ENCODE data around the gene MED12. TPM values are rescaled to one million over a fixed set of nuclear protein-coding genes. Genes with fewer than 3 reads are reported as not detected.

The MED12 gene
- total and polyA plus RNA-seq, 2 experiments from 2014 or later = 7.1 to 40.6 TPM

DNA sequence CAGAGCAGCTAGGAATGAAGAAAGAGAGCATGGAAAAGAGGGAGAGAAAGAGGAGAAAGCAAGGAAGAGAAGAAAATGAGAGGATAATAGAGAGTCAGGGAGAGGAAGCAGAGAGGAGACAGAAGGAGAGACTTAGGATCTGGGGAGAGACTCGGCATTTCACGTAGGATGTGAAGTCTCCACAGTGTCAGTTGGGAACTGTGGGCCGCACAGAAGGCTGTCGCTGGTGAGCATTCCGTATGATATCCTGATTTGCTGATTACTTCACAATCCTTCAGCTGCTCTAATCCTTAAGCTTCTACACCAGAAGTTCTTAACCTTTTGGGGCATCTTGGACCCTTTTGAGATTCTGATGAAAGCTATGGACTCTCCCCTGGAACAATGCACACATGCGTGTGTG lies 40.2 kb downstream of the MED12 start (continued):
- TF ChIP-seq EZH2 (IDR thresholded peaks at IDR 0.05; ENCODE audit: low read depth, unreplicated experiment) (no peak), EZH2phosphoT487 (IDR thresholded peaks at IDR 0.05; ENCODE audit: unreplicated experiment) (no peak)

DNA sequence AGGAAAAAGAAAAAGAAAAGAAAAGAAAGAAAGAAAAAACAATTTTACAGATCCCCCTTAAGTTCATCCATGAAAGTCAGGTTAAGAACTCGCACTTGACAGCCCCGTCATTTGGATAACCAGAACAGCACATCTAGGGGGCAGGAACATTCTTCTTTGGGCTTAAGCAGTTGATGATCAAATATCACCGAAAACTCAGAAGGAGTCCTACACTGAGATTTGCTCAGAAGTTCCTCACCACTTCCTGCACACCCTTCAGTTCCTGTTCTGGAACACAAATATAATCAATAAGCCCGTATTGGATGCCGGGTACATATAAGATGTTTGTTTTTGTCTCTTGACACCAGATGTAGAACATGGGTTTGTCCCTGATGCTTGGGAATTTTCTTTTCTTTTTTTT lies 40.9 kb downstream of the MED12 start:
- DNase-seq (ENCODE audit: low spot score) = no peak
- H3K4me1 Mint-ChIP-seq = peaks cover 11% of the 10 kb centered on the region; the same call in 2 of the 3 replicates
- H3K36me3 ChIP-seq (ENCODE audit: insufficient read depth) = no peaks in the 10 kb centered on the region
- TF ChIP-seq, protein P1, sequence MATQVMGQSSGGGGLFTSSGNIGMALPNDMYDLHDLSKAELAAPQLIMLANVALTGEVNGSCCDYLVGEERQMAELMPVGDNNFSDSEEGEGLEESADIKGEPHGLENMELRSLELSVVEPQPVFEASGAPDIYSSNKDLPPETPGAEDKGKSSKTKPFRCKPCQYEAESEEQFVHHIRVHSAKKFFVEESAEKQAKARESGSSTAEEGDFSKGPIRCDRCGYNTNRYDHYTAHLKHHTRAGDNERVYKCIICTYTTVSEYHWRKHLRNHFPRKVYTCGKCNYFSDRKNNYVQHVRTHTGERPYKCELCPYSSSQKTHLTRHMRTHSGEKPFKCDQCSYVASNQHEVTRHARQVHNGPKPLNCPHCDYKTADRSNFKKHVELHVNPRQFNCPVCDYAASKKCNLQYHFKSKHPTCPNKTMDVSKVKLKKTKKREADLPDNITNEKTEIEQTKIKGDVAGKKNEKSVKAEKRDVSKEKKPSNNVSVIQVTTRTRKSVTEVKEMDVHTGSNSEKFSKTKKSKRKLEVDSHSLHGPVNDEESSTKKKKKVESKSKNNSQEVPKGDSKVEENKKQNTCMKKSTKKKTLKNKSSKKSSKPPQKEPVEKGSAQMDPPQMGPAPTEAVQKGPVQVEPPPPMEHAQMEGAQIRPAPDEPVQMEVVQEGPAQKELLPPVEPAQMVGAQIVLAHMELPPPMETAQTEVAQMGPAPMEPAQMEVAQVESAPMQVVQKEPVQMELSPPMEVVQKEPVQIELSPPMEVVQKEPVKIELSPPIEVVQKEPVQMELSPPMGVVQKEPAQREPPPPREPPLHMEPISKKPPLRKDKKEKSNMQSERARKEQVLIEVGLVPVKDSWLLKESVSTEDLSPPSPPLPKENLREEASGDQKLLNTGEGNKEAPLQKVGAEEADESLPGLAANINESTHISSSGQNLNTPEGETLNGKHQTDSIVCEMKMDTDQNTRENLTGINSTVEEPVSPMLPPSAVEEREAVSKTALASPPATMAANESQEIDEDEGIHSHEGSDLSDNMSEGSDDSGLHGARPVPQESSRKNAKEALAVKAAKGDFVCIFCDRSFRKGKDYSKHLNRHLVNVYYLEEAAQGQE (IDR thresholded peaks at IDR 0.05; ENCODE audit: unreplicated experiment) = no peak
- TF ChIP-seq JUNB (IDR thresholded peaks at IDR 0.05; ENCODE audit: unreplicated experiment) = no peak
- no peak for TF ChIP-seq EZH2phosphoT487 (IDR thresholded peaks at IDR 0.05; ENCODE audit: unreplicated experiment)
- TF ChIP-seq STAT1 (IDR thresholded peaks at IDR 0.05; ENCODE audit: unreplicated experiment) = no peak
- no peak for TF ChIP-seq EZH2 (IDR thresholded peaks at IDR 0.05; ENCODE audit: low read depth, unreplicated experiment)
- no peak for TF ChIP-seq CTCF (conservative IDR thresholded peaks at IDR 0.05; ENCODE audit: low read depth in 2 of 2)
- no peak for TF ChIP-seq POLR2AphosphoS5 (IDR thresholded peaks at IDR 0.05; ENCODE audit: low read depth)
- no peak for TF ChIP-seq ZNF462 (CRISPR knock-in tag; IDR thresholded peaks at IDR 0.05)
- TF ChIP-seq NANOG (IDR thresholded peaks at IDR 0.05; ENCODE audit: borderline replicate concordance) = no peak
- no peak for TF ChIP-seq CREB1 (CRISPR knock-in tag; IDR thresholded peaks at IDR 0.05; ENCODE audit: low read depth)
- TF ChIP-seq ZNF114 (CRISPR knock-in tag; IDR thresholded peaks at IDR 0.05) = no peak
- no peak for TF ChIP-seq ZNF331 (CRISPR knock-in tag; IDR thresholded peaks at IDR 0.05; ENCODE audit: low read depth)
- no peak for TF ChIP-seq ETS1 (IDR thresholded peaks at IDR 0.05)
- no peak overlapping the region for H2AFZ ChIP-seq
- no peaks in the 10 kb centered on the region for H3K9me2 ChIP-seq (ENCODE audit: insufficient read depth)
- no peaks in the 10 kb centered on the region for H3K79me2 ChIP-seq (replicated peaks; ENCODE audit: insufficient read depth)
- peaks cover 2% of the 10 kb centered on the region for H3K27me3 Mint-ChIP-seq (ENCODE audit: insufficient read depth, low read depth, poor library complexity)
- peaks cover 12% of the 10 kb centered on the region; the same call in 1 of the 3 replicates for H3K36me3 Mint-ChIP-seq (ENCODE audit: low read depth)
- no peaks in the 10 kb centered on the region for H3K9me3 Mint-ChIP-seq
- no peak overlapping the region for H3K27ac Mint-ChIP-seq
- H3K4me1 ChIP-seq (ENCODE audit: insufficient read depth) = no peaks in the 10 kb centered on the region
- H3K4me3 Mint-ChIP-seq = no peak overlapping the region
- no peaks in the 10 kb centered on the region for H3F3A ChIP-seq (replicated peaks; ENCODE audit: low read depth)
- no peak for ATAC-seq
- no peak overlapping the region for H3K27ac ChIP-seq (ENCODE audit: low read depth)
- no peak overlapping the region for H3K4me2 ChIP-seq
- no peaks in the 10 kb centered on the region for H4K20me1 ChIP-seq (replicated peaks; ENCODE audit: insufficient read depth)
- no peak overlapping the region for H3K4me3 ChIP-seq
- H3K27me3 ChIP-seq (ENCODE audit: insufficient read depth) = no peaks in the 10 kb centered on the region

Data from GM23338 (cell line).